ENCODE results near the gene THBS2. TPM values are rescaled to one million over a fixed set of nuclear protein-coding genes. Genes with fewer than 3 reads are reported as not detected.

The THBS2 gene
- total RNA-seq, 2 donors from 2014 or later = not detected

- Mint-ChIP-seq H3K9me3 (peaks cover 15 to 16% of the 10 kb centered on the region in 2 donors), H3K27ac (no peak overlapping the region), H3K27me3 (ENCODE audit: low read depth) (no peaks in the 10 kb centered on the region), H3K4me1 (ENCODE audit: low read depth) (no peaks in the 10 kb centered on the region), H3K36me3 (ENCODE audit: insufficient read depth in 2 of 2) (peaks cover 12 to 14% of the 10 kb centered on the region in 2 donors), H3K4me3 (no peak overlapping the region)
- no peak for DNase-seq
- no peak for ATAC-seq (replicated peaks in 1 of 2)
Measured at GRCh38 chr6:169230946-169231789, 22.5 kb downstream of the THBS2 start.

DNA sequence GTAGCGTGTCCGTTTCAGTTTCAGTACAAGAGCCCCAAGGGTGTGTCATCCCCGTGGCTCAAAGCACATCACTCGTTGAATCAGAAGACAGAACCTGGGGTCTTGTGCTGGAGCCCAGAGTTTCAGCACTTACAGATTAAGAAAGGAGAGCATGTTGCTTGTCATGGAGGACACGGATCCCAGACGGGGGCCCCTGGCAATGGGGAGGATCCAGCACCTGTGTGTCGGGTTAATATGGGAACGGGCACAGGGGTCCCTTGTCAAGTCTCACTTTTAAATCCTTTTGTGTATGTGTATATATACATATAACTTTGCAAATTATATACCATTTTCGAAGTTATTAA, 23.4 kb downstream of the THBS2 start:
- ATAC-seq (replicated peaks in 1 of 2) = no peak
- no peaks in the 10 kb centered on the region for H3K4me1 Mint-ChIP-seq (ENCODE audit: low read depth)
- DNase-seq = no peak
- peaks cover 12% of the 10 kb centered on the region in 2 donors for H3K36me3 Mint-ChIP-seq (ENCODE audit: insufficient read depth in 2 of 2)
- H3K27ac Mint-ChIP-seq = no peak overlapping the region
- no peaks in the 10 kb centered on the region for H3K27me3 Mint-ChIP-seq (ENCODE audit: low read depth)
- peaks cover 14 to 15% of the 10 kb centered on the region in 2 donors for H3K9me3 Mint-ChIP-seq
- H3K4me3 Mint-ChIP-seq = no peak overlapping the region

GRCh38 chr6:169229615-169230321, 23.9 kb downstream of the THBS2 start:
- Mint-ChIP-seq H3K27me3 (ENCODE audit: low read depth) (no peaks in the 10 kb centered on the region), H3K27ac (no peak overlapping the region), H3K4me3 (no peak overlapping the region), H3K4me1 (ENCODE audit: low read depth) (no peaks in the 10 kb centered on the region), H3K9me3 (peaks cover 14 to 15% of the 10 kb centered on the region in 2 donors), H3K36me3 (ENCODE audit: insufficient read depth in 2 of 2) (peaks cover 12% of the 10 kb centered on the region in 2 donors)
- no peak for DNase-seq
- ATAC-seq (replicated peaks in 1 of 2) = no peak

GRCh38 chr6:169227116-169227515, 26.5 kb downstream of the THBS2 start:
- no peak overlapping the region for H3K27ac Mint-ChIP-seq
- DNase-seq (no peak), ATAC-seq (replicated peaks in 1 of 2) (no peak)
- H3K4me1 Mint-ChIP-seq (ENCODE audit: low read depth) = no peaks in the 10 kb centered on the region
- no peaks in the 10 kb centered on the region for H3K27me3 Mint-ChIP-seq (ENCODE audit: low read depth)
- H3K9me3 Mint-ChIP-seq = no peaks in the 10 kb centered on the region
- no peak overlapping the region for H3K4me3 Mint-ChIP-seq
- no peaks in the 10 kb centered on the region for H3K36me3 Mint-ChIP-seq (ENCODE audit: insufficient read depth in 2 of 2)

DNA sequence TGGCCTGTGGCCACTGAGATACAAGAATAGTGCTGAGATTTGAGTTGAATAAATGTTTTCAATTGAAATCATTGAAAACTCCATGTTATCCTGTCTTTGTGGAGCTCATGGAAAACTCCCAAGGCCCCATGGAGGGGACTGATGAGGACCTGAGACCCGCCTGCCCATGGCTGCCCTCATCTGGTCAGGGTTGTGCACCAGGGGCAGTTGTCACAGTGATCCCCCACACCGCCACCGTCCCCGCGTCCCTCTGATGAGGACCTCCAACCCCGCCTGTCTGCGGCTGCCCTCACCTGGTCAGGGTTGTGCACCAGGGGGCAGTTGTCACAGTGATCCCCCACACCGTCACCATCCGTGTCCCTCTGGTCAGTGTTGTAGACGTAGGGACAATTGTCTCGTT, 27.8 kb downstream of the THBS2 start:
- DNase-seq = no peak
- no peaks in the 10 kb centered on the region for H3K36me3 Mint-ChIP-seq (ENCODE audit: insufficient read depth in 2 of 2)
- H3K4me1 Mint-ChIP-seq (ENCODE audit: low read depth) = no peaks in the 10 kb centered on the region
- no peak for ATAC-seq (replicated peaks in 1 of 2)
- H3K27ac Mint-ChIP-seq = no peak overlapping the region
- no peaks in the 10 kb centered on the region for H3K27me3 Mint-ChIP-seq (ENCODE audit: low read depth)
- H3K9me3 Mint-ChIP-seq = no peaks in the 10 kb centered on the region
- H3K4me3 Mint-ChIP-seq = no peak overlapping the region

DNA sequence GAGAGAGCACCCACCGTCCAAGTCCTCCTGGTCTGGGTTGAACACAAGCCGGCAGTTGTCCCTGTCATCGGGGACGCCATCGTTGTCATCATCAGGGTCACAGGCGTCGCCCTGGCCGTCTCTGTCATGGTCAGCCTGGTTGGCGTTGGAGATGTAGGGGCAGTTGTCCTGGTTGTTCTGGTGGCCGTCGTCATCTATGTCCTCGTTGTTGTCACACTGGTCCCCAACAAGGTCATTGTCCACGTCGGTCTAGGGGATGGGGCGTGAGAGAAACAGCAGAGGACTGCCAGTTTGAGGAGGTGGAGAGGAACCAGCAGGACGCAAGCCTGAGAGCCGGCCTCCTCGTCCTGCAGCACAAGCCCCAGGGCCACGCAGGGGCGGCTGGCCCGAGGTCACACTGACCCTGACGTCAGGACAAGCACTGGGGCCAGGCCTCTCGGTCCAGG, 28.5 kb downstream of the THBS2 start:
- DNase-seq = no peak
- no peaks in the 10 kb centered on the region for H3K4me1 Mint-ChIP-seq (ENCODE audit: low read depth)
- no peaks in the 10 kb centered on the region for H3K9me3 Mint-ChIP-seq

GRCh38 chr6:169224716-169225115, 28.9 kb downstream of the THBS2 start:
- Mint-ChIP-seq H3K9me3 (no peaks in the 10 kb centered on the region), H3K4me3 (no peak overlapping the region), H3K27me3 (ENCODE audit: low read depth) (no peaks in the 10 kb centered on the region), H3K4me1 (ENCODE audit: low read depth) (no peaks in the 10 kb centered on the region), H3K27ac (no peak overlapping the region), H3K36me3 (ENCODE audit: insufficient read depth in 2 of 2) (no peaks in the 10 kb centered on the region)
- ATAC-seq (replicated peaks in 1 of 2) (no peak), DNase-seq (no peak)

More for the DNA sequence above, 28.5 kb downstream of the THBS2 start:
- Mint-ChIP-seq H3K36me3 (ENCODE audit: insufficient read depth in 2 of 2) (no peaks in the 10 kb centered on the region), H3K27ac (no peak overlapping the region), H3K4me3 (no peak overlapping the region), H3K27me3 (ENCODE audit: low read depth) (no peaks in the 10 kb centered on the region)
- no peak for ATAC-seq (replicated peaks in 1 of 2)

GRCh38 chr6:169224185-169224695, 29.4 kb downstream of the THBS2 start:
- Mint-ChIP-seq H3K27ac (no peak overlapping the region), H3K36me3 (ENCODE audit: insufficient read depth in 2 of 2) (peaks cover 0 to under 1% of the 10 kb centered on the region in 2 donors), H3K4me1 (ENCODE audit: low read depth) (no peaks in the 10 kb centered on the region), H3K9me3 (peaks cover under 1% of the 10 kb centered on the region in 2 donors), H3K27me3 (ENCODE audit: low read depth) (no peaks in the 10 kb centered on the region), H3K4me3 (no peak overlapping the region)
- no peak for ATAC-seq (replicated peaks in 1 of 2)
- no peak for DNase-seq

DNA sequence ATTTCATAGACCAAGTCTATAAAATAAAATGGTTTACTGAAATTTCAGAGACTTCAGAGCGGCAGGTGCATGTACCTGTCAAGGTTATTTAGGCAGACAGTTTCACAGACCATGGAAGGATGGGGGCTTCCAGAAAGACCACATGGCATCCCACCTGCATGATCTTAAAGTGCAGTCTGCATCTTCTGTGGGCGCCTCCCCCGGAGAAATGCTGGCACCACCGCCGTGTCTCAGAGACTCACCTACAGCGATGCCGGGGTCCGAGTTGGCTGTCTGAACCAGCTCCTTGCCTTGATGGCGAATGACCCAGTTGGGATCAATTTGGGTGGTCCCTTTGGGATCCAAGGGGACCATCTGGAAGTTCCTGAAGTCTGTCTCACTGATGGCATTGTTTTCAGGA, 30.6 kb downstream of the THBS2 start:
- peaks cover 1 to 6% of the 10 kb centered on the region in 2 donors for H3K36me3 Mint-ChIP-seq (ENCODE audit: insufficient read depth in 2 of 2)
- H3K27me3 Mint-ChIP-seq (ENCODE audit: low read depth) = no peaks in the 10 kb centered on the region
- no peak overlapping the region for H3K4me3 Mint-ChIP-seq
- H3K9me3 Mint-ChIP-seq = peaks cover 11 to 12% of the 10 kb centered on the region in 2 donors
- no peak for DNase-seq
- no peak for ATAC-seq (replicated peaks in 1 of 2)
- no peaks in the 10 kb centered on the region for H3K4me1 Mint-ChIP-seq (ENCODE audit: low read depth)
- H3K27ac Mint-ChIP-seq = no peak overlapping the region

DNA sequence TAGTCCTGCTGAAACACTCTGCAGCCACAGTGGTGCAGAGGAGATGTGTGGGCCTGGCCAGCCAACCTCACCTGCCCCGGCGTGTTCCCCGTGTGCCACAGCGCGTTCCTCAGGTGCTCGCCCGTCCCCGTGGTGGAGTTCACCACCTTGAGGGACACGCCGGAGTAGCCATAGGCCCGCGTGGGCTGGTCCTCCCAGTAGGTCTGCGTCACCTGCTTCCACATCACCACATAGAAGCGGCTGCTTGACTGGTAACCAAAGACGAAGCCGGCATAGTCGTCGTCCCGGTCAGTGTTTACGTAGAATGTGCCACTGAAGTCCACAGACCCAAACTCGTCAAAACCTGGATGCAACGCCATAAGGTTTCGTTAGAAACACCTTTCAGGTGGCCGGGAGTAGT, 31.5 kb downstream of the THBS2 start:
- no peak for ATAC-seq (replicated peaks in 1 of 2)
- H3K9me3 Mint-ChIP-seq = peaks cover 11 to 12% of the 10 kb centered on the region in 2 donors
- peaks cover 5 to 9% of the 10 kb centered on the region in 2 donors for H3K36me3 Mint-ChIP-seq (ENCODE audit: insufficient read depth in 2 of 2)
- no peaks in the 10 kb centered on the region for H3K27me3 Mint-ChIP-seq (ENCODE audit: low read depth)
- no peaks in the 10 kb centered on the region for H3K4me1 Mint-ChIP-seq (ENCODE audit: low read depth)
- H3K27ac Mint-ChIP-seq = no peak overlapping the region
- no peak overlapping the region for H3K4me3 Mint-ChIP-seq
- DNase-seq = no peak

DNA sequence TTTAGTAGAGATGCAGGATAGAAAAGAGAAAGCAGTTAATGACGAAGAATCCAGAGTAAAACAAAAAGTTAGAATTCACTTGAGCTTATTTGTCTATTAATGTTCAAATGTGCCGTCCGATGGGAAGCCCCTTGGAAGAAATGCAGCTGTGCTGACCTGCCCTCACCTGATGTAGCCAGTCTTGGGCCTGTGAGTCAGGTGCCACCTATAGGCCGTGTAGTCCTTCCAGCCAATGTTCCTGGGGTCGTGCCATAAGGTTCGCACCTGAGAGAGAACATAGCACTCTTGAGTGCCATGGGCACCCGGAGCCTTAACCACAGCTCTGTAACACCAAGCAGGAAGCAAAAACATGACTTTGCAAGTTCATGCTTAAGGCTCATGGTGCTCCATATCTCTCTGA, 32.4 kb downstream of the THBS2 start:
- Mint-ChIP-seq H3K4me3 (no peak overlapping the region), H3K27ac (no peak overlapping the region), H3K27me3 (ENCODE audit: low read depth) (no peaks in the 10 kb centered on the region), H3K36me3 (ENCODE audit: insufficient read depth in 2 of 2) (peaks cover 5 to 9% of the 10 kb centered on the region in 2 donors), H3K4me1 (ENCODE audit: low read depth) (no peaks in the 10 kb centered on the region), H3K9me3 (peaks cover 11 to 12% of the 10 kb centered on the region in 2 donors)
- ATAC-seq (replicated peaks in 1 of 2) (no peak), DNase-seq (no peak)

GRCh38 chr6:169220068-169220964, 33.3 kb downstream of the THBS2 start:
- Mint-ChIP-seq H3K27me3 (ENCODE audit: low read depth) (no peaks in the 10 kb centered on the region), H3K4me1 (ENCODE audit: low read depth) (peaks cover under 1% of the 10 kb centered on the region), H3K4me3 (no peak overlapping the region), H3K36me3 (ENCODE audit: insufficient read depth in 2 of 2) (peaks cover 5 to 9% of the 10 kb centered on the region in 2 donors), H3K27ac (no peak overlapping the region), H3K9me3 (peaks cover 11 to 12% of the 10 kb centered on the region in 2 donors)
- DNase-seq (no peak), ATAC-seq (replicated peaks in 1 of 2) (no peak)
